Psoas muscle (tissue), 8 donors: ENCODE results near the gene ASMTL. TPM values are rescaled to one million over a fixed set of nuclear protein-coding genes. Genes with fewer than 3 reads are reported as not detected.
"Not testable (repeated sequence)": the region's sequence is repeated elsewhere in the genome, so short reads cannot be mapped to it uniquely, and the experiment has no call there.

ENCODE experiments used
- ATAC-seq, 4 donors: fragments of 200-7000 bp; cut with Tn5 transposase; one replicate each; pipeline ENCODE4 v1.9.1; 2020; ENCODE audit warnings: moderate library complexity in 3 of 4, mild to moderate bottlenecking in 2 of 4
- DNase-seq, 2 donors: peaks; one replicate each; pipeline ENCODE4 v3.0.0-alpha.2; 2020
- H3K27ac ChIP-seq: fragments of 200-600 bp; one replicate; pipeline ENCODE4 v1.8.0; 2022
- H3K27me3 ChIP-seq, 3 donors: fragments of 200-600 bp in 1 of 3; one replicate each; pipeline versions ENCODE4 v1.6.1 to v1.8.0; 2013 to 2022; ENCODE audit warnings: low read length in 2 of 3, mild to moderate bottlenecking in 2 of 3, moderate library complexity in 1 of 3; ENCODE audit not compliant: insufficient read depth in 3 of 3
- H3K36me3 ChIP-seq, 2 donors: fragments of 200-600 bp in 1 of 2; one replicate each; pipeline versions ENCODE4 v1.6.1 to v1.8.0; 2013 to 2022; ENCODE audit warnings: low read depth in 1 of 2, mild to moderate bottlenecking in 1 of 2, moderate library complexity in 1 of 2; ENCODE audit not compliant: insufficient read depth in 1 of 2
- H3K4me1 ChIP-seq: fragments of 200-600 bp; one replicate; pipeline ENCODE4 v1.8.0; 2022
- H3K4me3 ChIP-seq: fragments of 200-600 bp; one replicate; pipeline ENCODE4 v1.8.0; 2022; ENCODE audit warnings: mild to moderate bottlenecking
- H3K9me3 ChIP-seq: fragments of 200-600 bp; one replicate; pipeline ENCODE4 v1.8.0; 2022
- CTCF ChIP-seq: fragments of 200-600 bp; IDR thresholded peaks from one replicate; pipeline ENCODE4 v1.8.0; 2022; ENCODE audit warnings: antibody characterized with exemption
- WGBS, 3 donors: extraction: QIAGEN DNeasy Blood & Tissue Kit; methylation state at CpG; one replicate each; pipeline versions ENCODE4 v1.1.6 to v1.1.7; 2013; 5-methylcytosine and 5-hydroxymethylcytosine counted together
- intact Hi-C, 2 donors: fragments of 100-400 bp; cut with DNase I; formaldehyde crosslinking; loops; one replicate each; pipeline versions ENCODE4 v1.11.0 to v1.14.2; 2022
- polyA plus RNA-seq, 3 donors: library from polyadenylated mRNA; stranded (reverse); fragments of 200-250 nt; gene quantifications; one replicate each; pipeline ENCODE4 v1.2.3, GENCODE V29; 2013
- total RNA-seq, 4 donors: library from RNA; stranded (reverse); fragmentation: NEBNext Ultra II Directional in 2 of 4; extraction: Animal tissue kit (Norgen Biotek cat#: 25700) in 2 of 4; gene quantifications; one replicate each; pipeline versions ENCODE4 v1.2.1 to v1.2.4, GENCODE V29; 2021 to 2023
- donor health status: healthy with polysubstance abuse.
- donor health status: DM: no; HTN: no; CAD: no; lungs with moderate emphysema.
- donor health status: Bipolar disorder and iron deficiency.
- donor health status: healthy.
- donor health status: DM: yes; HTN: yes; CAD: no.
- donor health status: DM: no; HTN: no; CAD: no.
- donor health status: DM: no; HTN: no; CAD: no.
- donor health status: DM: yes; HTN: yes; CAD: no.

The ASMTL gene
- total and polyA plus RNA-seq, 7 donors, result 6.6 to 18.2 (median 9.8) TPM

- 97% methylated on average over 10 of the region's 10 CpGs for WGBS, 3 donors
- peaks cover 4 to 21% of the 10 kb centered on the region in 2 donors for H3K36me3 ChIP-seq
- no peak for DNase-seq
- no peak overlapping the region for H3K27ac ChIP-seq
- no peak overlapping the region for H3K4me3 ChIP-seq
- no peak for ATAC-seq
- no peaks in the 10 kb centered on the region for H3K27me3 ChIP-seq
- H3K4me1 ChIP-seq, result no peaks in the 10 kb centered on the region
- intact Hi-C loops, result no loop called here
- no peaks in the 10 kb centered on the region for H3K9me3 ChIP-seq
- TF ChIP-seq CTCF, result no peak
Measured at GRCh38 chrX:1430451-1430850, 22.3 kb downstream of the ASMTL start.

DNA sequence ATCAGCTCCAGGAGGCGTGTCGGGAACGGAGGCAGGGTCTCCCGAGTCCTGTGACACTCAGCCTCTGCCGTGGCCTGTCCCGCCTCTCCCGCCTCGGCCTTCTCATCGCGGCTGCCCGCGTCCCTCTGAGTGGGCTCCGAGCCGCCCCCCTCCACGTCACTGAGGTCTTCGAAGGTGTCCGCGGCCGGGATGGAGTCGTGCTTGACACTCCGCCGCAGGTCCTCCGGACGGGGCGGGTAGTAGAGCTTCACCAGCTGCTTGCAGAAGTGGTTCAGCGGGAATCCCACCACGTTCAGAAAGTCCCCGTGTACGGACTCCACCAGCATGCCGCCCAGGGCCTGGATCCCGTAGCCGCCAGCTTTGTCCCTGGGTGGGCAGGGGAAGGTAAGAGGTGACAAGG lies 25.0 kb downstream of the ASMTL start:
- DNase-seq, result no peak
- 95 to 97% (median 96%) methylated on average over 31 to 32 of the region's 32 CpGs for WGBS, 3 donors
- no peaks in the 10 kb centered on the region for H3K4me1 ChIP-seq
- H3K9me3 ChIP-seq, result no peaks in the 10 kb centered on the region
- no peak overlapping the region for H3K27ac ChIP-seq
- no peak overlapping the region for H3K4me3 ChIP-seq
- ATAC-seq, result no peak
- no peaks in the 10 kb centered on the region for H3K27me3 ChIP-seq
- H3K36me3 ChIP-seq, result peaks cover 4 to 9% of the 10 kb centered on the region in 2 donors
- no peak for TF ChIP-seq CTCF
- intact Hi-C loops, result no loop called here

DNA sequence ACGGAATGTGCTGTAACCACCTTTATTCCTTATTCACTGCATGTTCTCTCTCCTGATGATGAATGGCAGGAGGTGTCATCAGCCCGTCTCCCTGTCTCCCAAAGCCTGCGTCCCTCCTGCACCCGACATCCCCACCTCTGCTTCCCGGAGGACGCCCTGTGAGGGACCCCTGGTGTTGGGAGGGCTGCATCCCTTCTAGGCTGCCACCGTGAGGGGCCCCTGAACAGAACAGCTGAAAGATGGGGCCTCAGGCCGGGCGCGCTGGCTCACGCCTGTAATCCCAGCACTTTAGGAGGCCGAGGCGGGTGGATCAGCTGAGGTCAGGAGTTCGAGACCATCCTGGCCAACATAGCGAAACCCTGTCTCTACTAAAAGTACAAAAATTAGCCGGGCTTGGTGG lies 26.4 kb downstream of the ASMTL start:
- intact Hi-C loops, ATAC-seq, H3K4me3 ChIP-seq, H3K27me3 ChIP-seq, H3K4me1 ChIP-seq, H3K27ac ChIP-seq, H3K9me3 ChIP-seq, DNase-seq: not testable (repeated sequence)
- WGBS, 3 donors, result 90 to 93% (median 90%) methylated on average over 16 of the region's 16 CpGs
- peaks cover 4 to 17% of the 10 kb centered on the region in 2 donors for H3K36me3 ChIP-seq

- no peaks in the 10 kb centered on the region for H3K4me1 ChIP-seq
- no peak overlapping the region for H3K4me3 ChIP-seq
- intact Hi-C loops, result no loop called here
- ATAC-seq (no peak), DNase-seq (no peak)
- H3K27ac ChIP-seq, result no peak overlapping the region
- TF ChIP-seq CTCF, result no peak
- H3K36me3 ChIP-seq, result peaks cover 4 to 19% of the 10 kb centered on the region in 2 donors
- WGBS, 3 donors, result 78 to 88% (median 85%) methylated on average over 10 of the region's 10 CpGs
- peaks cover 6% of the 10 kb centered on the region for H3K9me3 ChIP-seq
- no peaks in the 10 kb centered on the region for H3K27me3 ChIP-seq
Measured at GRCh38 chrX:1425381-1425780, 27.3 kb downstream of the ASMTL start.

- WGBS, 3 donors, result 73 to 83% (median 79%) methylated on average over 9 of the region's 9 CpGs
- intact Hi-C loops, result no loop called here
- ATAC-seq (no peak), DNase-seq (no peak)
- no peaks in the 10 kb centered on the region for H3K27me3 ChIP-seq
- peaks cover 4 to 19% of the 10 kb centered on the region in 2 donors for H3K36me3 ChIP-seq
- peaks cover 6% of the 10 kb centered on the region for H3K9me3 ChIP-seq
- no peak for TF ChIP-seq CTCF
- no peak overlapping the region for H3K4me3 ChIP-seq
- H3K4me1 ChIP-seq, result no peaks in the 10 kb centered on the region
- H3K27ac ChIP-seq, result no peak overlapping the region
Measured at GRCh38 chrX:1424147-1424851, 28.4 kb downstream of the ASMTL start.
